ENCODE data around the gene AFTPH. TPM values are rescaled to one million over a fixed set of nuclear protein-coding genes. Genes with fewer than 3 reads are reported as not detected.

The AFTPH gene
- total RNA-seq, 1 donor from 2014 or later: 53.7 TPM

GRCh38 chr2:64630752-64631151 is 106.6 kb downstream of the AFTPH start:
- no peak for DNase-seq (ENCODE audit: low spot score)

GRCh38 chr2:64631771-64632170 is 107.6 kb downstream of the AFTPH start:
- no peak for DNase-seq (ENCODE audit: low spot score)

GRCh38 chr2:64632835-64633819 is 109.0 kb downstream of the AFTPH start:
- DNase-seq (ENCODE audit: low spot score): no peak

GRCh38 chr2:64634345-64635267 is 110.5 kb downstream of the AFTPH start:
- DNase-seq (ENCODE audit: low spot score): no peak

GRCh38 chr2:64635976-64636911 is 112.1 kb downstream of the AFTPH start:
- no peak for DNase-seq (ENCODE audit: low spot score)

- DNase-seq (ENCODE audit: low spot score): no peak
Observed at GRCh38 chr2:64637000-64637635, 113.0 kb downstream of the AFTPH start.

GRCh38 chr2:64637931-64638330 is 113.8 kb downstream of the AFTPH start:
- no peak for DNase-seq (ENCODE audit: low spot score)

- DNase-seq (ENCODE audit: low spot score): no peak
Observed at GRCh38 chr2:64638502-64639120, 114.5 kb downstream of the AFTPH start.

- no peak for DNase-seq (ENCODE audit: low spot score)
Observed at GRCh38 chr2:64639691-64640090, 115.6 kb downstream of the AFTPH start.

- DNase-seq (ENCODE audit: low spot score): no peak
Observed at GRCh38 chr2:64640153-64641044, 116.3 kb downstream of the AFTPH start.

- DNase-seq (ENCODE audit: low spot score): no peak
Observed at GRCh38 chr2:64641599-64641998, 117.5 kb downstream of the AFTPH start.

Other genes with a start within 250 kb of the AFTPH start
- 14.9 TPM for gene LGALSL, start 70.2 kb upstream of the AFTPH start, total RNA-seq (ENCODE audit: insufficient read depth, low replicate concordance)
- 6.3 TPM for gene SERTAD2, start 129.6 kb downstream of the AFTPH start, total RNA-seq (ENCODE audit: insufficient read depth, low replicate concordance)

Measured in umbilical cord (tissue), 2 donors.